CD4-positive, CD25-positive, alpha-beta regulatory T cell (primary cell): Measurements from ENCODE around the gene UQCRC1. TPM values are rescaled to one million over a fixed set of nuclear protein-coding genes. Genes with fewer than 3 reads are reported as not detected.

ENCODE experiments used
- ATAC-seq, 2 donors: fragments of 150-1000 bp; cut with Tn5 transposase; one replicate each; pipeline ENCODE4 v1.10.0; 2021; ENCODE audit warnings: low read depth in 2 of 2, moderate number of reproducible peaks in 2 of 2, moderate library complexity in 1 of 2
- DNase-seq, 3 donors: peaks; one replicate each; pipeline versions ENCODE4 v3.0.0 to v3.0.0-alpha.2; 2012 to 2022; ENCODE audit warnings: mixed read lengths in 1 of 3
- H3K27ac ChIP-seq: one replicate; pipeline ENCODE4 v1.7.0; 2013; ENCODE audit warnings: mild to moderate bottlenecking, low read length; ENCODE audit not compliant: insufficient read depth, poor library complexity, severe bottlenecking
- H3K27me3 ChIP-seq: one replicate; pipeline ENCODE4 v1.7.0; 2013; ENCODE audit warnings: low read length; ENCODE audit not compliant: control insufficient read depth, insufficient read depth
- H3K36me3 ChIP-seq: one replicate; pipeline ENCODE4 v1.7.0; 2013; ENCODE audit warnings: mild to moderate bottlenecking, low read length, moderate library complexity; ENCODE audit not compliant: control insufficient read depth, insufficient read depth
- H3K4me1 ChIP-seq: 2 replicates; pipeline ENCODE4 v1.7.0; 2013; ENCODE audit warnings: mild to moderate bottlenecking, low read length; ENCODE audit not compliant: insufficient read depth, control insufficient read depth, poor library complexity, severe bottlenecking
- H3K4me3 ChIP-seq: one replicate; pipeline ENCODE4 v1.7.0; 2013; ENCODE audit warnings: low read depth, mild to moderate bottlenecking, low read length, moderate library complexity
- H3K9me3 ChIP-seq, 2 experiments: 1 replicate in 1 of 2; 2 replicates in 1 of 2; pipeline ENCODE4 v1.7.0; 2013; ENCODE audit warnings: low read length in 2 of 2, mild to moderate bottlenecking in 1 of 2, moderate library complexity in 1 of 2; ENCODE audit not compliant: control insufficient read depth in 2 of 2
- H3K27ac Mint-ChIP-seq, 3 donors: one replicate each; pipeline ENCODE4 v1.8.0; 2020 to 2022; ENCODE audit warnings: mild to moderate bottlenecking in 3 of 3, mixed read lengths in 3 of 3, moderate library complexity in 2 of 3
- H3K27me3 Mint-ChIP-seq: one replicate; pipeline ENCODE4 v1.8.0; 2022; ENCODE audit warnings: mild to moderate bottlenecking, mixed read lengths
- H3K36me3 Mint-ChIP-seq: one replicate; pipeline ENCODE4 v1.8.0; 2020; ENCODE audit warnings: mixed read lengths
- H3K4me1 Mint-ChIP-seq, 4 donors: one replicate each; pipeline ENCODE4 v1.8.0; 2020 to 2022; ENCODE audit warnings: mixed read lengths in 4 of 4, mild to moderate bottlenecking in 1 of 4
- H3K4me3 Mint-ChIP-seq, 4 donors: one replicate each; pipeline ENCODE4 v1.8.0; 2020 to 2022; ENCODE audit warnings: mild to moderate bottlenecking in 4 of 4, mixed read lengths in 4 of 4, moderate library complexity in 3 of 4
- H3K9me3 Mint-ChIP-seq, 7 donors: one replicate each; pipeline ENCODE4 v1.8.0; 2020 to 2022; ENCODE audit warnings: mixed read lengths in 7 of 7, mild to moderate bottlenecking in 3 of 7, moderate library complexity in 2 of 7
- polyA plus RNA-seq, 4 donors: library from polyadenylated mRNA; unstranded; fragments of 300-500 nt; fragmentation: Illumina TruSeq; gene quantifications; one replicate each; pipeline ENCODE4 v1.2.3, GENCODE V29; 2021
- total RNA-seq: library from RNA; stranded (reverse); gene quantifications from one replicate; pipeline ENCODE4 v1.2.3, GENCODE V29; 2022

UQCRC1 gene
- total and polyA plus RNA-seq, 5 donors from 2014 or later = 111 to 234 (median 186) TPM

DNA sequence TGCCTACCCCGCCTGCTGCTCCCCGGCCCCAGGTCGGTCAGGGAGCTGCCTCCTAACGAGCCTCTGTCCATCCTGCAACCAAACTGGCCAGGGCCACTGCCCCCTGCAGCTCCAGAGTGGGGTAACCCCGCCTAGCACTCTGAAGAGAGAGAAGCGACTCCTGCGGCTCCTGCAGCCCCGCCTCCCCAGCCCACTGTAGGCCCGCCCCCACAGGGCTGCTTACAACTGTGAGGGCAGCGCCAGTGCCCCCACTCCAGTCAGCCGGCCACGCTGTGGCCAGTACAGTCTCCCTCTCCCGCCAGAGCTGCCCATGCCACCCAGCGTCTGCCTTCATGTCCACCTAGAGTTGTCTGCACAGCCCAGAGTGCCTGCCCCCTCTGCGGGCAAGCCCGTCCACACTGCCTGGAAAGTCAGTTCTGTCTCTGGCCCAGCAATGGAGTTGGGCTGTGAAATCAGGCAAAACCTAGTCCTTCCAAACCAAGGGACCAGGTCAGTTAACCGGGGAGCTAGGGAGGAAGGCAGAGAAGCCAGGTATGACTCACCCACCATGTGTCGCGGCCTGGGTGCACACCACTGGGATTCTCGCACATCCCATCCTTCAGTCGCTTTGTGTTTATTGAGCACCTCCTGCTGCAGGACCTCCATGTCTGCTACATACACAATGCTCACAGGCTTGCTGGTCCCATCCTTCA is 48.3 kb downstream of the UQCRC1 start:
- Mint-ChIP-seq H3K9me3 (no peaks in the 10 kb centered on the region), H3K4me1 (peaks cover 4 to 16% (median 8%) of the 10 kb centered on the region in 4 donors), H3K36me3 (no peaks in the 10 kb centered on the region), H3K27ac (no peak overlapping the region), H3K4me3 (no peak overlapping the region), H3K27me3 (peaks cover 4% of the 10 kb centered on the region)
- Histone ChIP-seq H3K27ac (no peak overlapping the region), H3K4me1 (peaks cover 16% of the 10 kb centered on the region), H3K4me3 (no peak overlapping the region), H3K27me3 (no peaks in the 10 kb centered on the region), H3K9me3 (no peaks in the 10 kb centered on the region), H3K36me3 (no peaks in the 10 kb centered on the region)
- no peak for ATAC-seq
- no peak for DNase-seq

DNA sequence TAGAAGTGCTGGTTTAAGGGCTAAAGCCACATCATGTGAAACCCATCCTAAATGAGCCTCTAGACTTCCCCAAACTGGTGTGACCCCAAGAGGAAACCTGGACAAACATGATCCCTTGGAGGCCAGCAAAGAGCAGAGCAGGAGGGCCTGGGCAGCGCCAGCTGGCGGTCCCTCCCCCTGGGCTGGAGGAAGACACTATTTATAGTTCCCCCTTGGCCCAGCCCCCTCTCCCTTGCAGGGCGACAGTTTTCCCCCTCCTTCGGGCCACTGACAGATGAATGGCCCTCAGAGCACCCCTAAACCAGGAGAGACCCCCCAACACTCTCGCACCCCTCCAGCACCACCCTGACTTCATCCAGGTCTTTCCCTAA is 48.8 kb downstream of the UQCRC1 start:
- ATAC-seq (no peak), DNase-seq (no peak)
- no peaks in the 10 kb centered on the region for H3K36me3 ChIP-seq
- no peak overlapping the region for H3K4me3 ChIP-seq
- H3K4me1 ChIP-seq = peaks cover 19% of the 10 kb centered on the region
- Mint-ChIP-seq H3K27me3 (peaks cover 4% of the 10 kb centered on the region), H3K36me3 (no peaks in the 10 kb centered on the region), H3K4me1 (peaks cover 4 to 20% (median 8%) of the 10 kb centered on the region in 4 donors), H3K9me3 (no peaks in the 10 kb centered on the region), H3K4me3 (no peak overlapping the region), H3K27ac (no peak overlapping the region)
- no peaks in the 10 kb centered on the region for H3K27me3 ChIP-seq
- no peak overlapping the region for H3K27ac ChIP-seq
- no peaks in the 10 kb centered on the region for H3K9me3 ChIP-seq

DNA sequence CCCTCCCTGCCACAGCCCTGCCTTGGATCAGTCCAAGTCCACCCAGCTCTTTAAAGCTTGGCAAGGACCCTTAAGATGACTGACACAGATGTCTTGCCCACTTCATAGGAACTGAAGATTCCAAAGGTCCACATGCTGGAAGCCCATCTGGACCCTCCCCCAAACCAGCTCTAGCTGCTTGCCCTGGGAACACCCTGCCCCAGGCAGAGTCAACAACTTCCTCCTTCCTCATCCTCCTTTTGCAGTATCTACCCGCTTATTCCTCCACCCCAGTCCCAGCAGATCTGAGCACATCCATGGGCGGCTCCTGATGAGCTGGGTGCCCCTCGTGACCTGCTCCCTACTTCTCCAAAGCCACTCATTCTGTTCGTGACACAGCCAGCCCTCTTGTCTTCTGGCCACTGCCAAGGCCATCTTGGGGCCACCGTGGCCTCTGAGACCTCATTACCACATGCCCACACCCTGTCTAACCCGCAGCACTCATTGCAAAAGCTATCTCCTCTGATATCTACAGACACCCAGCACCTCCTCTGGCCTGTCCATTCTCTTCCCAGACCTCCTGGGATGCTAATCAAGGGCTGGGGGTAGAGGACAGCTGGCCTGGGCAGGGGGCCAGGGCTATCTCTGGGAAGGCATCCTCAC is 50.8 kb downstream of the UQCRC1 start:
- no peak for DNase-seq
- Histone ChIP-seq H3K36me3 (no peaks in the 10 kb centered on the region), H3K27ac (no peak overlapping the region), H3K9me3 (no peaks in the 10 kb centered on the region), H3K4me3 (no peak overlapping the region), H3K27me3 (no peaks in the 10 kb centered on the region), H3K4me1 (peaks cover 19% of the 10 kb centered on the region)
- H3K9me3 Mint-ChIP-seq = no peaks in the 10 kb centered on the region
- peaks cover 4 to 26% (median 8%) of the 10 kb centered on the region in 4 donors for H3K4me1 Mint-ChIP-seq
- no peak for ATAC-seq
- peak overlapping the region; percentile 18 to 34 (median 28) for H3K27ac Mint-ChIP-seq
- no peaks in the 10 kb centered on the region for H3K36me3 Mint-ChIP-seq
- H3K27me3 Mint-ChIP-seq = peaks cover 4% of the 10 kb centered on the region
- H3K4me3 Mint-ChIP-seq = peak overlapping the region; percentile 57 to 90 (median 72)

DNA sequence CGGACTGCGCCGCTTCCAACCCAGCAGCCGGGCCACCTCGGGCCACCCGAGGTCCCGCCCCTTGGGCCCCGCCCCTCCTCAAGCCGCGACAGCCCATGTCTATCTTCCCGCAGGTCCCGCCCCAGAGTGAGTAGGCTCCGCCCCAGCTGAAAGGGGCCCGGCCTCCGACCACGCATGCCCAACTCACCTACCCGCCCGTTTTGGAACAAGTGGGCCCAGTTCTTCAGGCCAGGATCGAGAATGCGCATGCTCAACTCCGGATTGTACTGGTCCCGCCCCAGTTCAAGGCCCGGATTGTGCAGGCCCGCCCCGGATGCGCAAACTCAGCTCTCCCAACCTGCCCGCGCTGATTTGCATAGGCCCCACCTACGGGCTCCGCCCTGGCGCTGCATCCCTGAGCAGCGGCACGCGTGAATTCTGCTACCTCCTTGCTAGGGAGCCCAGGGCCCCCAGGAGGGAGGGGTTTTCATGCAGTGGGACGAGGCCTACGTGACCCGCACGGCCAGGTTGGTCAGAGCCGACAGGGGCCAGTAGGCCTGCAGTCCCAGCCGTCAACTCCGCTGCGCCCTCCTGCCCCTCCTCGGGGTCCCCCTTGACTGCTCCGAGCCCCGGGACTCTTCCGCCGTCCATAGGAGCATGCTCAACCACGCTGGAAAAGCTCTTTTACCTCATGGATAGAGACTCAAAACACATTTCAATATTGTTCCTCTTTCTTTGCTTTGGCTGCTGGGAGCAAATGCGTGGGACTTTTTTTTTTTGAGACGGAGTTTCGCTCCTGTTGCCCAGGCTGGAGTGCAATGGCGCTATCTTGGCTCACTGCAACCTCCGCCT is 52.4 kb downstream of the UQCRC1 start, which contains the start of gene PFKFB4:
PFKFB4 (minus strand) TSS at position 8 of the 831 bp plus-strand sequence. CDS start 26 bp downstream, outside the sequence.
- peak within 1 kb of the TSS; percentile 12 to 78 (median 38) for H3K27ac Mint-ChIP-seq
- DNase-seq (peak; percentile 99 to 100 (median 100)), ATAC-seq (peak; percentile 87 to 89)
- Histone ChIP-seq H3K4me1 (peaks cover 19% of the 10 kb centered on the region), H3K27me3 (no peaks in the 10 kb centered on the region), H3K27ac (peak within 1 kb of the TSS; percentile 42), H3K4me3 (peak within 1 kb of the TSS; percentile 66), H3K9me3 (no peaks in the 10 kb centered on the region), H3K36me3 (no peaks in the 10 kb centered on the region)
- H3K36me3 Mint-ChIP-seq = no peaks in the 10 kb centered on the region
- H3K9me3 Mint-ChIP-seq = no peaks in the 10 kb centered on the region
- peak within 1 kb of the TSS; percentile 63 to 92 (median 86) for H3K4me3 Mint-ChIP-seq
- peaks cover 4 to 26% (median 8%) of the 10 kb centered on the region in 4 donors for H3K4me1 Mint-ChIP-seq
- no peaks in the 10 kb centered on the region for H3K27me3 Mint-ChIP-seq

DNA sequence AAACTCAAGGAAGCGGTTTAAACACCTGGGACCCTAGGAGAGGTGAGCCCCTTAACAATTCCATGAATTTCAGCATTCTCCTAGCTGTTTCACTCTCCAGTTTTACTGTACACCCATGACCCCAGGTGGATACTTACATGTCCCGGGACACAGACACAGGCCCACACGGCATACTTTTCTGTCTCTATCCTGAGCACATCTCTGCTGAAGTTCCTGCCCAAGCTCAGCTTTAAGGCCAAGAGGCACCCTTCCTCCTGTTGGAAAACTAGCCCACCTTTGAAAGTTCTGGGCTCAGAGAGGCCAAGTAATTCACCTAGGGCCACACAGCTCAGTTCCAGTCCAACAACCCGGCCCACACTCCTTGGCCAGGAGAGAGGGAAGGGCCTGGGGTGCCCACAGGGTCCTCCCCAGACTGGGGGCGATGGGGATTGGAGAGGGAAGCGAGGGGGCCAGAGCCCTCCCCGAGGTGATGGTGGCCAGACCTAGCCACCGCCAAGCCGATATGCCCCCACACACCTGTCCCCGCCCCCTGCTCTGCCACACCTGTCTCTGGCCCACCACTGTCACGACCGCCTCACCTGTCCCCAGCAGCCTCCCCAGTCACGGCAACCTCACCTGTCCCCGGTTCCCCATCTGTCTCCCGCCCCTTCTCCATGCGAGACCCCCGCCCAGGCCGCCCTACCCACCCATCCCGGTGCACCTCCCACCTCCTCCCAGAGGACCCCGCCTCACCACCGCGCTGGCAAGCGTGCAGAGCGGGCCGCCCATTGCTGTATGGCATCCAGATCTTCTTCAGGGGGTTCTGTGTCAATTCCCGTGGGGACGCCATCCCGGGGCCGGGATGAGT is 53.3 kb downstream of the UQCRC1 start:
- Histone ChIP-seq H3K27me3 (no peaks in the 10 kb centered on the region), H3K4me3 (no peak overlapping the region), H3K9me3 (no peaks in the 10 kb centered on the region), H3K27ac (peak overlapping the region; percentile 42), H3K36me3 (no peaks in the 10 kb centered on the region), H3K4me1 (peaks cover 19% of the 10 kb centered on the region)
- ATAC-seq = no peak
- Mint-ChIP-seq H3K27ac (peak overlapping the region; percentile 12 to 78 (median 38)), H3K27me3 (no peaks in the 10 kb centered on the region), H3K4me3 (peak overlapping the region; percentile 63 to 92 (median 86)), H3K9me3 (no peaks in the 10 kb centered on the region), H3K36me3 (no peaks in the 10 kb centered on the region), H3K4me1 (peaks cover 4 to 26% (median 8%) of the 10 kb centered on the region in 4 donors)
- DNase-seq = no peak

DNA sequence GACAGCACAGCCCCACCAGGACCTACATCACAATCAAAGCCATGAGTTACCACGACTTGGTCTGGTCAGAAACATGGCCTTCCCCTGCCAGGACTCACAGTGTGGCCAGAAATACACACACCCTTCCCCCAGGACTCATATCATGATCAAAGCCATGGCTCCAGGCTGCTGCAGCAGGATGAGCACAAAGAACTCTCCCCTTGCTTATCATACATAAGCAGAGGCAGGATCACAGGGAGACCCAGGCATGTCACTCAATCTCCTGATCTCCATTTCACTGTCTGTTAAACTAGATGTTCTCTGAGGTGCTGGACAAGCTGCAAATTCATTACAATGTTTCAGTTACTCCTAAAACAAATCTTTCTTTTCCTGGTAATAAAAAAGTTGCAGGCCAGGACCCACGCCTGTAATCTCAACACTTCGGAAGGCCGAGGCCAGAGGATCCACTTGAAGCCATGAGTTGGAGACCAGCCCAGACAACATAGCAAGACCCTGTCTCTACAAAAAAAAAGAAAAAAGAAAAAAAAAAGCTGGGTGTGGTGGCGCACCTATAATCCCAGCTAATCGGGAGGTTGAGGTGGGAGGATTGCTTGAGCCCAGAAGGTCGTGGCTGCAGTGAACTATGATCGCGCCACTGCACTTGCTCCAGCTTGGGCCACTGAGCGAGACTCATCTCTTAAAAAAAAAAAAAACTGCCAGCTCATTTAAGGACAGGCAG is 54.1 kb downstream of the UQCRC1 start:
- H3K27ac ChIP-seq = no peak overlapping the region
- Mint-ChIP-seq H3K27me3 (no peaks in the 10 kb centered on the region), H3K4me1 (peaks cover 4 to 26% (median 8%) of the 10 kb centered on the region in 4 donors), H3K4me3 (peak overlapping the region; percentile 53 to 83 (median 71)), H3K27ac (peak overlapping the region in 1 of 3 donors; percentile 57), H3K36me3 (no peaks in the 10 kb centered on the region), H3K9me3 (no peaks in the 10 kb centered on the region)
- DNase-seq (no peak), ATAC-seq (no peak)
- no peaks in the 10 kb centered on the region for H3K9me3 ChIP-seq
- H3K4me1 ChIP-seq = peaks cover 19% of the 10 kb centered on the region
- H3K36me3 ChIP-seq = no peaks in the 10 kb centered on the region
- H3K27me3 ChIP-seq = no peaks in the 10 kb centered on the region
- H3K4me3 ChIP-seq = no peak overlapping the region
